ENCODE results near the gene PKIG. TPM values are rescaled to one million over a fixed set of nuclear protein-coding genes. Genes with fewer than 3 reads are reported as not detected.

PKIG gene
- total and polyA plus RNA-seq, 2 experiments from 2014 or later: 47.6 to 51.9 TPM

DNA sequence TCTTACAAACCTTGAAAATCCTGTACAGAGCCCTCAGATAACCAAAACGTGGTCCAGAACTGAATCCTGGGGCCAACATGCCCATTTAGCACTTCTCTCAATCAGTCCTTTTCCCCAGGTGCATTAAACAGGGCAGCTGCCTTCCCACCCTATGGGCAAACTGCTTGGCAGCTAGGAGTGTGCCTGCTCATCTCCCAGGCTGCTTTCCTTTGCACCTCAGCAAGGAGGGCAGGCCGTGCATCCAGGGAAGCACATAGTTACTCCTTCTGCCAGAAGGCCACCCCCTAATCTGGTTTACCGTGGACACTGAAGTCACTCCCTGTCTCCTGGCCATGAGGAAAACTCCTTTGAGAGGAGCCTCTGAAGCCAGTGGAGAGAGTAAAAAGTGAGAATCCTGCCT lies 10.0 kb downstream of the PKIG start:
- Histone ChIP-seq H3K79me2 (peaks cover 28% of the 10 kb centered on the region), H3K9me2 (replicated peaks; ENCODE audit: insufficient read depth) (no peaks in the 10 kb centered on the region), H3K4me2 (no peak overlapping the region), H3K27me3 (no peaks in the 10 kb centered on the region), H3K4me1 (ENCODE audit: insufficient read depth) (peaks cover 10% of the 10 kb centered on the region), H4K20me1 (ENCODE audit: insufficient read depth, poor library complexity, severe bottlenecking) (no peaks in the 10 kb centered on the region), H2AFZ (no peak overlapping the region), H3K36me3 (replicated peaks; ENCODE audit: insufficient read depth, low read depth) (no peaks in the 10 kb centered on the region), H3K27ac (no peak overlapping the region), H3K9me3 (ENCODE audit: low read depth) (no peaks in the 10 kb centered on the region), H3K4me3 (no peak overlapping the region)
- 90% methylated on average over 3 of the region's 3 CpGs for WGBS (ENCODE audit: low lambda C conversion rate, missing lambda C conversion rate)
- TF ChIP-seq CTCF (IDR thresholded peaks at IDR 0.05; ENCODE audit: poor library complexity) (no peak), EZH2 (IDR thresholded peaks at IDR 0.05; ENCODE audit: borderline replicate concordance) (no peak), EZH2phosphoT487 (IDR thresholded peaks at IDR 0.05; ENCODE audit: low read depth, severe bottlenecking, unreplicated experiment) (no peak)
- DNase-seq (ENCODE audit: low spot score): no peak

DNA sequence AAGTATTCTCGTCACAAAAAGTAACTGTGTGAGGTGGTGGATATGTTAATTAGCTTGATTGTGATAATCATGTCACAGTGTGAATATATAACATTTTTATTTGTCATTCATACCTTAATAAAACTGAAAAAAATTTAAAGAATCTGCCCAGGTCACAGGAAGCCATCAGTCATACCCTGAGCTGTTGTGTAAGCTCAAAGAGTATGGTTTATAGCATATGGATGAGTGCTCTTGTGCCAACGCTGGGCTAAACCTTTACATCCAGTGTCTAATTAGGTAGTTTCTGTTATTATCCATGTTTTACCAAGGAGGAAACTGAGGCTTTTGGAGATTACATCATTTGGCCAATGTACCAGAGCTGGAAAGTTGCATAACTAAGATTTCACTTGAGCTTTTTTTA lies 11.4 kb downstream of the PKIG start:
- WGBS (ENCODE audit: low lambda C conversion rate, missing lambda C conversion rate): 91% methylated on average over 2 of the region's 2 CpGs

GRCh38 chr20:44594730-44595129 lies 12.4 kb downstream of the PKIG start:
- no peak for DNase-seq (ENCODE audit: low spot score)
- H3K27me3 ChIP-seq: no peaks in the 10 kb centered on the region
- no peak overlapping the region for H2AFZ ChIP-seq
- H3K9me3 ChIP-seq (ENCODE audit: low read depth): no peaks in the 10 kb centered on the region
- H3K4me1 ChIP-seq (ENCODE audit: insufficient read depth): peaks cover under 1% of the 10 kb centered on the region
- H3K36me3 ChIP-seq (replicated peaks; ENCODE audit: insufficient read depth, low read depth): no peaks in the 10 kb centered on the region
- H3K79me2 ChIP-seq: peaks cover 19% of the 10 kb centered on the region
- no peaks in the 10 kb centered on the region for H4K20me1 ChIP-seq (ENCODE audit: insufficient read depth, poor library complexity, severe bottlenecking)
- no peak overlapping the region for H3K4me3 ChIP-seq
- TF ChIP-seq EZH2phosphoT487 (IDR thresholded peaks at IDR 0.05; ENCODE audit: low read depth, severe bottlenecking, unreplicated experiment) (no peak), CTCF (IDR thresholded peaks at IDR 0.05; ENCODE audit: poor library complexity) (no peak), EZH2 (IDR thresholded peaks at IDR 0.05; ENCODE audit: borderline replicate concordance) (no peak)
- H3K27ac ChIP-seq: no peak overlapping the region
- H3K9me2 ChIP-seq (replicated peaks; ENCODE audit: insufficient read depth): no peaks in the 10 kb centered on the region
- 67% methylated on average over 1 of the region's 1 CpG for WGBS (ENCODE audit: low lambda C conversion rate, missing lambda C conversion rate)
- H3K4me2 ChIP-seq: no peak overlapping the region

More for the DNA sequence above, 11.4 kb downstream of the PKIG start:
- Histone ChIP-seq H3K27ac (no peak overlapping the region), H4K20me1 (ENCODE audit: insufficient read depth, poor library complexity, severe bottlenecking) (no peaks in the 10 kb centered on the region), H3K9me3 (ENCODE audit: low read depth) (no peaks in the 10 kb centered on the region), H3K79me2 (peaks cover 19% of the 10 kb centered on the region), H3K36me3 (replicated peaks; ENCODE audit: insufficient read depth, low read depth) (no peaks in the 10 kb centered on the region), H2AFZ (no peak overlapping the region), H3K4me1 (ENCODE audit: insufficient read depth) (peaks cover 6% of the 10 kb centered on the region), H3K9me2 (replicated peaks; ENCODE audit: insufficient read depth) (no peaks in the 10 kb centered on the region), H3K4me3 (no peak overlapping the region), H3K27me3 (no peaks in the 10 kb centered on the region), H3K4me2 (no peak overlapping the region)
- DNase-seq (ENCODE audit: low spot score): no peak
- TF ChIP-seq EZH2 (IDR thresholded peaks at IDR 0.05; ENCODE audit: borderline replicate concordance) (no peak), EZH2phosphoT487 (IDR thresholded peaks at IDR 0.05; ENCODE audit: low read depth, severe bottlenecking, unreplicated experiment) (no peak), CTCF (IDR thresholded peaks at IDR 0.05; ENCODE audit: poor library complexity) (no peak)

DNA sequence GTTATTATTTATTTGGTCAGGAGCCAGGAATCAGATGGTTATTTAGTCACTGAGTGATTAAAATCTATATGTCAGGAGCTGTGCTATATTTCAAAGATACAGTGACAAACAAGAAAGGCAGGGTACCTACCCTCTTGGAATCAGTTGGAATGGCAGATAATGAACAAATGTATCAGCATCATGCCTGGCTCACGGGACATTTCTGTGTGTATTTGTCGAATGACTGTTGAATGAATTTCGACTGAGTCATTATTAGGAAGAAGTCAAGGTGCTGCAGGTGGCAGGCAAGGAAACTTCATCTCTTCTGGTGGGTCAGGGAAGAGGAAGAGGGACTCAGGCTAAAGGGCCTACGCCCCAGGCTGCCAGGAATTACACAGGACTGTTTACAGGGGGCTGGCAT lies 13.6 kb downstream of the PKIG start:
- H3K27ac ChIP-seq: no peak overlapping the region
- no peak overlapping the region for H3K4me2 ChIP-seq
- H3K9me3 ChIP-seq (ENCODE audit: low read depth): no peaks in the 10 kb centered on the region
- DNase-seq (ENCODE audit: low spot score): no peak
- no peak for TF ChIP-seq EZH2phosphoT487 (IDR thresholded peaks at IDR 0.05; ENCODE audit: low read depth, severe bottlenecking, unreplicated experiment)
- WGBS (ENCODE audit: low lambda C conversion rate, missing lambda C conversion rate): 96% methylated on average over 4 of the region's 4 CpGs
- H3K79me2 ChIP-seq: peaks cover 13% of the 10 kb centered on the region
- H4K20me1 ChIP-seq (ENCODE audit: insufficient read depth, poor library complexity, severe bottlenecking): no peaks in the 10 kb centered on the region
- no peak overlapping the region for H3K4me3 ChIP-seq
- no peaks in the 10 kb centered on the region for H3K27me3 ChIP-seq
- no peak overlapping the region for H2AFZ ChIP-seq
- peaks cover 4% of the 10 kb centered on the region for H3K4me1 ChIP-seq (ENCODE audit: insufficient read depth)
- H3K36me3 ChIP-seq (replicated peaks; ENCODE audit: insufficient read depth, low read depth): no peaks in the 10 kb centered on the region
- H3K9me2 ChIP-seq (replicated peaks; ENCODE audit: insufficient read depth): no peaks in the 10 kb centered on the region
